Endothelial cell of coronary artery (primary cell): ENCODE data around the gene RNASEH1. TPM values are rescaled to one million over a fixed set of nuclear protein-coding genes. Genes with fewer than 3 reads are reported as not detected.

Experiments
- total RNA-seq: library from RNA; depleted of rRNA; stranded (reverse); fragments of >200 nt; gene quantifications from 2 replicates; pipeline ENCODE4 v1.2.3, GENCODE V29; 2014

Gene RNASEH1, protein sequence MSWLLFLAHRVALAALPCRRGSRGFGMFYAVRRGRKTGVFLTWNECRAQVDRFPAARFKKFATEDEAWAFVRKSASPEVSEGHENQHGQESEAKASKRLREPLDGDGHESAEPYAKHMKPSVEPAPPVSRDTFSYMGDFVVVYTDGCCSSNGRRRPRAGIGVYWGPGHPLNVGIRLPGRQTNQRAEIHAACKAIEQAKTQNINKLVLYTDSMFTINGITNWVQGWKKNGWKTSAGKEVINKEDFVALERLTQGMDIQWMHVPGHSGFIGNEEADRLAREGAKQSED
- 29.9 and 36.5 TPM in 2 replicates for total RNA-seq

DNA sequence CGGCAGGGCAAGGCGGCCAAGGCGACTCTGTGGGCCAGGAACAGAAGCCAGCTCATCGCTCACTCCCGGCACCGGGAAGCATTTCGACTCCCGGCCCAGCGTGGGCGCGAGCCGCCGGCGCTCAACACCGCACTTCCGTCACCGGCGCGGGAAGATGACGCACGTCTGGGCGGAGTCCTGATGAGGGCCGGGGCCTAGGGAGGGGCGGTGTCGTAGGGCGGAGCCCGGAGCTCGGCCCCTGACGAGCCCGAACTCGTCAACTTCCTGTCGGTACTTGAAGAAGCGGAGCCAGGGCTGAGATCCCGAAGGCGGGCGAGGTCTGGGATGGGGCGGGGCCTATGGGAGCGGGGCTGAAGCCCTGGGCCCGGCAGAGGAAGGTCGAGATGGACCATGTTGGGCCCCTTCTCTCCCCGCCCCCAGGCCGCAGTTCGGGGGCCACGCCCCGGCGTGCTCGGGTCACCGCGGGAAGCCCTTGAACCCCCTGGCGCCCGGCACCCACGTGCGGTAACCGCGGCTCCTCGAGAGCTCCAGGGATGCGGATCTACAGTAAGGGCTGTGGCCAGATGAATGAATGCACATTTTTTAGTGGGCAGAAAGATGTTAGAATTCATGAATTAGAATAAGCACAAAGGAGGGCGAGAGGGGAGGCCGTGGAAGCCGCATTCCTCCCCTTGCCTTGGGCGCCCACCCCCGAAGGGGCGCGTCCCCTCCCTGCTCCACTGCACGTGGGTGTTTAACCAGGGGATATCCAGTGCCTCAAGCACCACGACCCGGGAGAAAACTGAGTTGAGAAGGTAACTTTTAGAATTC, at the start of gene RNASEH1:
Gene RNASEH1, minus strand, starts transcription at position 129 of the 810 bp plus-strand sequence. Its CDS starts 73 bp downstream, at position 56.

DNA sequence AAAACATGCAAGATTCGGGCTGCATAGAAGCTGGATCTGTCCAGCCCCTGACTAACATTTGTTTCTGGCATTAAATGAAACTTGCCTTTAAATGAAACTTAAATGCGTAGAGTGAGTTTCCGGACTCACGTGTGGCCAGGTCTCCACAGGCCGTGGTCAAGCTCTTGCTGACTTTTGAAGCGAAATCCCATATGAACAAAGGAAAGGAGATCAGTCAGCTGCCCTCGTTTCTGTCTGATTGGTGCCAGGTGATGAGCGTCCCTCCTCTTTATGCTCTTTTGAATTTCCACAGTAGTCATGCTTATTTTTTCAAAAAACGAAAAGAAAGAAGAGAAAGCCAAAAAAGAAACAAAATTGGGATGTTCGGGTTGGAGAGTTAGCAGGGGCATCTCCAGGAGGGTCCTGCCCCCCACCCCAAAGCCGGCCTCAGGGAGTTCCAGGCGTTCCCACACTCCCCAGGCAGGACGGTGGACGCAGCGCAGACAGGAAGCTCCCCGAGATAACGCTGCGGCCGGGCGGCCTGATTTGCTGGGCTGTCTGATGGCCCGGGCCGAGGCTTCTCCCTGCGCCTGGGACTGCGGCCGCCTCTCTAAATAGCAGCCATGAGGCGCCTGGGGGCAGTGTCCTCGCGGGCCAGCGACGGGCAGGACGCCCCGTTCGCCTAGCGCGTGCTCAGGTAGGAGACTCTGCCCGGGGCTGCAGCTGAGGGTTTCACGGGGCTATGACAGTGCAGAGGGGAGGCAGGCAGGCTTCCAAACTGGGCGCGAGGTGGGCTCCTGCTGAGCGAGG, 36.6 kb upstream of the RNASEH1 start, which contains the start of gene COLEC11:
Gene COLEC11, plus strand, starts transcription at position 620 of the 789 bp plus-strand sequence. CDS start 9,229 bp downstream, outside the sequence.

DNA sequence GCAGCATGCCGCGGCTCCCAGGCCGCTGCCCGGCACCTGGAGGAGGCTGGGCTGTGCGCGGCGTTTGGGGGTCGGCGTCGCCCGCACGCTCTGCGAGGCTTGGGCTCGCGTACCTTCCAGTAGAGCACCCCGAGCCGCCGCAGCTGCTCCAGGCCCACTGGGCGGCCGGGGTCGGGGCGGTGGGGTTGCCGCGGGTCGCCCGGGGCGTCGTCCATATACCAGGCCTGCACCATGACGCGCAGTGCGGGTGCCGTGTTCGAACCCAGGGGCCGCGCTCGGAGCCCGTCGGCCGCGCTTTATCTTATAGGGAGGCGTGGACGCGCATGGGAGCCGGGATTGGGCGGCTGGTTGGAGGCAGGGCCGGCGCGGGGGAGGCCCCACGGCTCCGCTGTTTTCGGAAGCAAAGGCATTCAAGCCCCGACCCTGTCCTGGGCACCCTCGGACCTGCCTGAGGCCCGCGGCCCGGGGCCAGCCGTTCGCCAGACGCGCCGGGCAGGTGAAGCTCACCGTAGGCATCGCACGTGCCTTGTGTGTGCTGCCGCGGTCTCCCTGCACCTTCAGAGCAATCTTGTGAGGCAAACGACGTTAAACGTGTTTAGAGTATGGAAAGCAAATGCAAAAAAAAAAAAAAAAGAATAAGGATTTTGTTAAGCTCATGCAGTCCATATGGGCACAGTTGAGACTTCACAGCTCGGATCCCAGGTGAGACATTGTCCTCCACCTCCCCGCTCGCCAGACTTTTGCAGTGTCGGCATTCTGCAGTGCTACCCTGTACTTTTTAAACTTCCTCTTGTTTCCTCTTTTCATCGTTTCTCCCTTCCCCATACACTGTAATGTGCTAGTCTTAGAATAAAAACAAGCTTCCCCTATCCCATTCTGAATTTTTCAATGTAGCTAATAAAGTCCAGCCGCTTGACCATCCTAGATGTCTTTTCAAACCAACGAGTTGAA, 38.6 kb downstream of the RNASEH1 start, which contains the start of gene ADI1:
Gene ADI1, minus strand, starts transcription at position 277 of the 951 bp plus-strand sequence. Its CDS starts 44 bp downstream, at position 233.

Other genes starting within 250 kb of the RNASEH1 start
- 34.6 and 41.8 TPM in 2 replicates for gene EIPR1, start 180.5 kb downstream of the RNASEH1 start, total RNA-seq
- gene TRAPPC12, start 178.6 kb downstream of the RNASEH1 start, total RNA-seq, result 43.8 and 50.3 TPM in 2 replicates
- 32.4 and 35.9 TPM in 2 replicates for gene ADI1, start 38.8 kb downstream of the RNASEH1 start, total RNA-seq
- gene RPS7, start 16.9 kb upstream of the RNASEH1 start, total RNA-seq, result 1,254 and 1,957 TPM in 2 replicates
- 0.09 and 0.38 TPM in 2 replicates for gene COLEC11, start 36.8 kb upstream of the RNASEH1 start, total RNA-seq
- not detected in 2 replicates for gene ALLC, start 99.9 kb upstream of the RNASEH1 start, total RNA-seq
- not detected in 2 replicates for gene DCDC2C, start 145.2 kb upstream of the RNASEH1 start, total RNA-seq